HG02943 (cell line): ENCODE measurements around the gene NACC2.

ENCODE experiments used
- ATAC-seq: cut with Tn5 transposase; IDR thresholded peaks from one replicate; pipeline ENCODE4 v1.9.1; 2021; ENCODE audit warnings: mild to moderate bottlenecking, low read depth, moderate library complexity; ENCODE audit not compliant: unreplicated experiment

The NACC2 gene

GRCh38 chr9:136096505-136097001, 1.5 kb upstream of the NACC2 start:
- ATAC-seq, result no peak

- ATAC-seq, result no peak
Observed at GRCh38 chr9:136093995-136094881, 851 bp downstream of the NACC2 start.

DNA sequence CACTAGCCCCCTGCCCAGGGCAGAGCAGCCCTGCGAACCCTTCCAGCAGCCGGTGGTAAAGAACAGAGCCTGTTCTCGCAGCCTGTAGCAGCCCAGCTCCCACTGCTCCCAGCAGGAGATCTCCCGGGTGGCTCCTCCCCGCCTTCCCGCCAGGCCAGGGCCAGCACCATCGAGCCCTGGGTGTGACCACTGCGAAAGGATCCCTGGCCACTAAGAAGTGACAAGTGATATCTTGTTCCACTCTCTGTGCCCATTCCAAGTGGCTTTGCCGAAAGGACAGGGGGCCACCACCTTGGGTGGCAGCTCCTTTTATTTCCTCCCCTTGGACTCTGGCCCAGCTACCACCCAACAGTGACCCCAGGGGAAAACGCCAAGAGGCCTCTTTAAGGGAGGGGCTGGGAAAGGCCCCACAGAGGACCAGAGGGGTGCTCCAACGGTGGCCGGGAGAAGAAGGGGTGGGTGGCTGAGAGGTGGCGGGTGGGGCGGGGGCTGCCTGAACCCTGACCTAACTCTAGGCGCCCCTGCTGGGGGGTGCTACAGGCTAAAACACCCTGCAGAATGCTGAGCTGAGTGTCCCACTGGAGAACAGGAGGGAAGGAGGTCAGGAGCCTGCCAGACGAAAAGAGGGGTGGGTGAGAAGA, 1.6 kb downstream of the NACC2 start:
- no peak for ATAC-seq

DNA sequence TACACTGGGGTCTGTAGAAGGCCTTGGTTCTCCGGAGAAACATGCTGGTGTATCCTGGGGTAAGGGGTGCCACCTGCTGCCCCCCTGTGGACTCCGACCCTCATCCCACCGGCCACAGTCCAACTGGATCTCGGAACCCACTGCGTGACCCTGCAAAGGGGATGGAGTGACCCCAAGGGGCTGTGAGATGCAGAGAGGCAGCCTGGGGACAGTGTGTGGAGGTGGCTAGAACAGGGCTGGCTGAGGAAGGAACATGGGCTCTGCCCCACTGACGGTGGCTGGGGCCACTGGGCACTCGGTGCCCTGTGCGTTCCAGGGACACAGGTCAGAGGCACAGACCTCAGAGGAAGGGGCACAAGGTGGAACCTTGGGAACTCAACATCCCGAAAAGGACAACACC, 2.3 kb downstream of the NACC2 start:
- no peak for ATAC-seq

GRCh38 chr9:136092353-136092650, 2.8 kb downstream of the NACC2 start:
- no peak for ATAC-seq

DNA sequence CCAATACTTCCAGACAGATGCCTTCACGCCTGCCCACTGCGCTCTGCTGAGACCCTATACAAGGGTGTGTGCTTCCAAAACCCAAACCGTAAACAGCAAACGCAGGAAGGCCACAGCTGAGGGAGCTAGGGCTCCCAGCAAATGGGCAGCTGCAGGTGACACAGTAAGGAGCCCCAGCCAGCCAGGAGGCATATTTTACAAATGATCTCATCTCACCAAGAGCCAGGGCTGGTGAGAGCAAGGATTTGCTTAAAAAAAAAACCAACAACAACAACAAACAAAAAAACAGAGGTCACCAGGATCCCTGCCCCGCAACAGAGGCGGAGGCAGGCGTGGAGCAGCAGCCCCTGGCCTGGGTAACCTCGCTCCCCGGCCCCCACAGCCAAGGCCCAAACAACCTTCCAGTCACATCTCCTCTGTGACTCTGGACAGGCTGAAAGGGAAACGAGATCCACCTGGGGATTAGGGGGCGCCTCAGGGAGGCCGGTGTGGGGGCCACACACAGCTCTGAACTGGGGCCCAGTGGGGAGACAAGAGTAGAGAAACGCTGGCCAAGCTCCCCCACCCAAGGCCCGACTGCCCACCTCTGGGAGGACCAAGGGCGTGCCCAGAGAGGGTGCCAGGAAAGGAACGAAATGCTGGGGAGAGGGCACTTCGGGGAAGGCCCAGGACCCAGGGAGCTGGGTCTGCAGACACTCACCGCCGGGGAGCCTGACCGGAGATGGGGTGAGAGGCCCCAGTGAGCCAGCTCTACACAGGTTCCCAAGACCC, 3.3 kb downstream of the NACC2 start:
- no peak for ATAC-seq

- ATAC-seq, result no peak
Observed at GRCh38 chr9:136090768-136091581, 4.1 kb downstream of the NACC2 start.

- ATAC-seq, result no peak
Observed at GRCh38 chr9:136090056-136090735, 4.9 kb downstream of the NACC2 start.

- no peak for ATAC-seq
Observed at GRCh38 chr9:136089697-136090045, 5.4 kb downstream of the NACC2 start.

- no peak for ATAC-seq
Observed at GRCh38 chr9:136088939-136089696, 6.0 kb downstream of the NACC2 start.

DNA sequence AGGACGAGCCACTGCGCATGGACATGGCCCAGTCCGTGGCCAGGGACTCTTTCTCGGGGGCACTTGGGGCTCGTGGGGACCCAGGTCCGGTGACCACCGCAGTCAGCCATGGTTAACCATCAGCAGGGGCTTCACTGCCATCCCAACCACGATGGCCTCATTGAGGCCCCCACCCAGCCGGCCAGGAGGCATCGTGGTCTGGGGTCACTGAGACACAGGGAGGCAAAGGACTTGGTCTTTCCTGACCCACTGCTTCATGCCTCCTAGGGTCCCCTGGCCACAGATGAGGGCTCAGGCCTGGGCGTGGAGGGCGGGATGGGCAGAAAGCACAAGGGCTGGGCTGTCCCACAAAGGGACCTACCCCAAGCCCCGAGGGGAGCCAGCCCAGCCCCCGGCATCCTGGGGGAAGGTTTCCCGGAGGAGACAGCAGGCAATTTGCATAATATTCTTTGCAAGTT, 6.6 kb downstream of the NACC2 start:
- no peak for ATAC-seq

DNA sequence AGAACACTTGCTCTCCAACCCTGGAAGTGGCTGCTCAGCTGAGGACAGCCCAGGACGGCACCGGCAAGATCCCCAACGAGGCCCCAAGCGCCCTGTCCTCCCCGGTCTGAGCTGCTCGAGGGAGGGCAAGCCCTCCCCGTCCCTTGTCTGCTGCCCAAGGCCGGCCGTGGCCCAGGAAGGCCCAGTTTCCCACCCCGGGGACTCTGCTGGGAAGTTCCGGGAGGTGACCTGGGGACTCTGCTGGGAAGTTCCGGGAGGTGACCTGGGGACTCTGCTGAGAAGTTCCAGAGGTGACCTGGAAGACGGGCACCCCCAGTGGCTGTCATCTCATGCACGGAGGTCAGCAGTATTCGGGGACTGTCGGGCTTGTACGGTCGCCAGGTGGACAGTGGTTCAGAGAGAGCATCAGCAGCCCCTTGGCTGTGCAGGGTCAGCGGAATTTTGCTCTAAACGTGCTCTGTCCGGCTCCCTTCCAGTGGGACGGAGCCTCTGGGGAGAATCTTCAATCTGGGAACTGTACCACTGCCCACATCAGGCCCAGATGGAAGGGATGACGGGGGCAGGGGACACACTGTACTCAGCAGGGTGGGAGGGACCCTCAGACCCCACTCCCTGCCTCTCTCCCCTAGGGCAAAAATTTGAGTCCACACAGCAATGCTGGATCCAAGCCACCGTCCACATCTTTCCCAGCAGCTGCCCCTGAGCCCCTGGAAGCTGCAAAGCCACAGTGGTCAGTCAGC, 7.2 kb downstream of the NACC2 start:
- no peak for ATAC-seq

DNA sequence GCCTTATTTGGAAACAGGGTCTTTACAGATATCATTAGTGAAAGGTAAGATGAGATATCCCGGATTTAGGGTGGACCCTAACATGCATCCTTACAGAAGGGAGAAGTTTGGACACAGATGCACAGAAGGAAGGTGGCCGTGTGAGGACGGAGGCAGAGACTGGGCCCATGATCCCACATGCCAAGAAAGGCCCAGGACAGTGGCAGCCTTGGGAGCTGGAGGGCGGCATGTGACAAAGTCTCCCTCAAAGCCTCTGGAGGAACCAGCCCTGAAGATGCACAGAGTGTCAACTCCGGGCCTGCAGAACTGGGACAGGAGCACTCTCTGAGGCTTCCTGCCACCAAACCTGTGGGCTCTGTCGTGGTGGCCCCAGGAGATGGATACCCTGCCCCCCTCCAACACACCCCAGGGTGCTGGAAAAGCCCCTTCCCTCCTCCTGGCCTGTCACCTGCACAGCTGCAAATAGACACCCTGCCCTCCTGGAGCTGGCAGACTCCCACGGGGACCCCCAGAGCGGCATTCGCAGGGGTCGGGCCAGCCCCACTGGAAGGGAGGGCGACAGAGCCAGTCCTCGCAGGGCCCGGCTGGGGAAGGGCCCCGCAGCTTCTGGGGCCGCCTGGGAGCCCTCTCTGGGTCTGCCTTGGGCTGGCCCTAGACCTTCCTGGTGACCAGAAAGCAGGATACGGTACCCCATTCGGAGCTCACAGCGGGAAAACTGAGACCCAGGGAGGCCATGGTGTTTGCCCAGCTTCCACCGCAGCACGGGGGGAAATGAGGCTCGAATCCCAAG, 7.9 kb downstream of the NACC2 start:
- ATAC-seq, result no peak

- ATAC-seq, result no peak
Observed at GRCh38 chr9:136086213-136086881, 8.7 kb downstream of the NACC2 start.

- no peak for ATAC-seq
Observed at GRCh38 chr9:136085815-136086212, 9.3 kb downstream of the NACC2 start.

- no peak for ATAC-seq
Observed at GRCh38 chr9:136084063-136084944, 10.8 kb downstream of the NACC2 start.
